ENCODE measurements around the gene NTM.

The NTM gene

GRCh38 chr11:132298357-132298756 is 927.9 kb downstream of the NTM start:
- no peak for DNase-seq (ENCODE audit: low read depth in 2 of 2)
- TF ChIP-seq CTCF (IDR thresholded peaks at IDR 0.05; ENCODE audit: low read depth, low read length), result no peak
- no peak overlapping the region for H3K4me3 ChIP-seq (replicated peaks in 1 of 2; ENCODE audit: low read depth in 2 of 2, low read length in 2 of 2)

- peak in 1 of 2 donors; percentile 20 for DNase-seq (ENCODE audit: low read depth in 2 of 2)
- H3K4me3 ChIP-seq (replicated peaks in 1 of 2; ENCODE audit: low read depth in 2 of 2, low read length in 2 of 2), result no peak overlapping the region
- peak; percentile 41 for TF ChIP-seq CTCF (IDR thresholded peaks at IDR 0.05; ENCODE audit: low read depth, low read length)
Observed at GRCh38 chr11:132300283-132300682, 929.9 kb downstream of the NTM start.

GRCh38 chr11:132301465-132301864 is 931.0 kb downstream of the NTM start:
- TF ChIP-seq CTCF (IDR thresholded peaks at IDR 0.05; ENCODE audit: low read depth, low read length), result no peak
- H3K4me3 ChIP-seq (replicated peaks in 1 of 2; ENCODE audit: low read depth in 2 of 2, low read length in 2 of 2), result no peak overlapping the region
- no peak for DNase-seq (ENCODE audit: low read depth in 2 of 2)

GRCh38 chr11:132301900-132302299 is 931.5 kb downstream of the NTM start:
- TF ChIP-seq CTCF (IDR thresholded peaks at IDR 0.05; ENCODE audit: low read depth, low read length), result no peak
- H3K4me3 ChIP-seq (replicated peaks in 1 of 2; ENCODE audit: low read depth in 2 of 2, low read length in 2 of 2), result no peak overlapping the region
- no peak for DNase-seq (ENCODE audit: low read depth in 2 of 2)

- DNase-seq (ENCODE audit: low read depth in 2 of 2), result no peak
- H3K4me3 ChIP-seq (replicated peaks in 1 of 2; ENCODE audit: low read depth in 2 of 2, low read length in 2 of 2), result no peak overlapping the region
- no peak for TF ChIP-seq CTCF (IDR thresholded peaks at IDR 0.05; ENCODE audit: low read depth, low read length)
Observed at GRCh38 chr11:132307309-132308020, 937.0 kb downstream of the NTM start.

- DNase-seq (ENCODE audit: low read depth in 2 of 2), result no peak
- no peak for TF ChIP-seq CTCF (IDR thresholded peaks at IDR 0.05; ENCODE audit: low read depth, low read length)
- H3K4me3 ChIP-seq (replicated peaks in 1 of 2; ENCODE audit: low read depth in 2 of 2, low read length in 2 of 2), result no peak overlapping the region
Observed at GRCh38 chr11:132310390-132311375, 940.3 kb downstream of the NTM start.
